Caco-2 (cell line): ENCODE data around the gene OR51Q1. TPM values are rescaled to one million over a fixed set of nuclear protein-coding genes. Genes with fewer than 3 reads are reported as not detected.

Experiments
- BruUV-seq: library from RNA; stranded (reverse); fragments of 400-500 nt; replicated peaks from 2 replicates; lab custom pipeline; 2021; lab: Mats Ljungman, UMichigan
- CTCF ChIA-PET: fragments of 300-600 bp; sonication (Branson Sonifier 250); formaldehyde crosslinking; loops from one replicate; lab custom pipeline; 2022; ENCODE audit warnings: antibody characterized with exemption; lab: Charles Lee
- POLR2A ChIA-PET: fragments of 300-600 bp; sonication (Branson Sonifier 250); formaldehyde crosslinking; loops from one replicate; lab custom pipeline; 2022; ENCODE audit warnings: antibody characterized with exemption; lab: Charles Lee
- DNase-seq, 2 experiments: peaks; one replicate each; pipeline versions ENCODE4 v3.0.0 to v3.0.0-alpha.2; 2020 to 2022
- H3K27me3 ChIP-seq: replicated peaks from 2 replicates; pipeline ENCODE4 v1.6.0; 2011; ENCODE audit warnings: low read length; ENCODE audit not compliant: control insufficient read depth, insufficient read depth
- H3K36me3 ChIP-seq: 2 replicates; pipeline ENCODE4 v1.5.1; 2011; ENCODE audit warnings: low read length; ENCODE audit not compliant: control insufficient read depth, insufficient read depth
- H3K4me1 ChIP-seq: fragments of 250-450 bp; sonication (Bioruptor Pico); 2 replicates; pipeline ENCODE4 v1.5.1; 2020; ENCODE audit warnings: mild to moderate bottlenecking
- H3K4me3 ChIP-seq: 2 replicates; pipeline ENCODE4 v1.5.1; 2011; ENCODE audit warnings: low read depth, mild to moderate bottlenecking, control low read depth, low read length
- H3K9me3 ChIP-seq: fragments of 250-450 bp; sonication (Bioruptor Pico); 2 replicates; pipeline ENCODE4 v1.5.1; 2020; ENCODE audit warnings: mild to moderate bottlenecking, moderate library complexity
- H3K27ac Mint-ChIP-seq: one replicate; pipeline ENCODE4 v1.8.0; 2022; ENCODE audit warnings: mixed read lengths; ENCODE audit not compliant: unreplicated experiment
- H3K27me3 Mint-ChIP-seq: one replicate; pipeline ENCODE4 v1.8.0; 2022; ENCODE audit warnings: mixed read lengths; ENCODE audit not compliant: insufficient read depth, unreplicated experiment
- H3K36me3 Mint-ChIP-seq: one replicate; pipeline ENCODE4 v1.8.0; 2022; ENCODE audit warnings: mild to moderate bottlenecking, mixed read lengths; ENCODE audit not compliant: insufficient read depth, unreplicated experiment
- H3K4me1 Mint-ChIP-seq: one replicate; pipeline ENCODE4 v1.8.0; 2022; ENCODE audit warnings: low read depth, mixed read lengths; ENCODE audit not compliant: unreplicated experiment
- H3K4me3 Mint-ChIP-seq: one replicate; pipeline ENCODE4 v1.8.0; 2022; ENCODE audit warnings: mild to moderate bottlenecking, moderate library complexity, mixed read lengths; ENCODE audit not compliant: unreplicated experiment
- H3K9me3 Mint-ChIP-seq: one replicate; pipeline ENCODE4 v1.8.0; 2022; ENCODE audit warnings: mixed read lengths; ENCODE audit not compliant: unreplicated experiment
- intact Hi-C: fragments of 100-400 bp; cut with micrococcal nuclease; formaldehyde crosslinking; loops from one replicate; pipeline ENCODE4 v1.10.0; 2022; ENCODE audit not compliant: unreplicated experiment
- total RNA-seq: library from RNA; stranded (reverse); gene quantifications from 2 replicates; pipeline ENCODE4 v1.2.3, GENCODE V29; 2022
- TF ChIP-seq, protein P1 (sequence below), 2 experiments: fragments of 200-600 bp in 1 of 2; IDR thresholded peaks; 1 replicate in 1 of 2; 2 replicates in 1 of 2; pipeline versions ENCODE4 v1.5.1 to v1.8.0; 2011 to 2022; ENCODE audit warnings: antibody characterized with exemption in 1 of 2, control low read depth in 1 of 2, inconsistent platforms in 1 of 2, low read depth in 1 of 2, low read length in 1 of 2, mild to moderate bottlenecking in 1 of 2, moderate library complexity in 1 of 2; ENCODE audit not compliant: insufficient read depth in 1 of 2, severe bottlenecking in 1 of 2, unreplicated experiment in 1 of 2

The OR51Q1 gene
- total RNA-seq, 1 experiment from 2014 or later: not detected

DNA sequence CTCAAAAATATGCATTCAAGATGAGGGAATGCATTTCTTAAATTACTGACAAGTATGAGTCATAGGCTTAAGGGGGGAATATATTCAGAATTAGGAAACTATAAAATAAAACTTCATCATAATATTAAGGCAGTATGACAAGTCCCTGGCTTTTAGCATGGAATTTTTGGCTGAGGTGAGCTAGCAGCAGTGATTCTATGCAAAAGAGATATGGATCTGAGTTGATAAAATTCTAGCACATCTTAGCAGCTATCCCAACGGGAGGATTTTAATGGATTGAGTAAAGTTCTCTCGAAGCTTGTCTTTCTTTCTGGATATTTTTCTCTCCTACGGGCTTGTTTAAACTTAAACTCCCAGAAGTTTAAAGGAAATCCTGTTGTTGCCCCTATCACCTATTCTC is 1.2 kb downstream of the OR51Q1 start:
- Histone ChIP-seq H3K27me3 (no peaks in the 10 kb centered on the region), H3K4me1 (peaks cover 5% of the 10 kb centered on the region; the same call in 1 of the 2 replicates), H3K4me3 (no peak overlapping the region), H3K36me3 (no peaks in the 10 kb centered on the region), H3K9me3 (no peaks in the 10 kb centered on the region)
- CTCF ChIA-PET: no interaction called here
- POLR2A ChIA-PET: no interaction called here
- BruUV-seq: no TSS peak
- intact Hi-C loops: no loop called here
- H3K4me1 Mint-ChIP-seq: peaks cover 7% of the 10 kb centered on the region
- H3K36me3 Mint-ChIP-seq: no peaks in the 10 kb centered on the region
- peaks cover 7% of the 10 kb centered on the region for H3K27me3 Mint-ChIP-seq
- H3K4me3 Mint-ChIP-seq: no peak overlapping the region
- H3K9me3 Mint-ChIP-seq: no peaks in the 10 kb centered on the region
- TF ChIP-seq, protein P1, sequence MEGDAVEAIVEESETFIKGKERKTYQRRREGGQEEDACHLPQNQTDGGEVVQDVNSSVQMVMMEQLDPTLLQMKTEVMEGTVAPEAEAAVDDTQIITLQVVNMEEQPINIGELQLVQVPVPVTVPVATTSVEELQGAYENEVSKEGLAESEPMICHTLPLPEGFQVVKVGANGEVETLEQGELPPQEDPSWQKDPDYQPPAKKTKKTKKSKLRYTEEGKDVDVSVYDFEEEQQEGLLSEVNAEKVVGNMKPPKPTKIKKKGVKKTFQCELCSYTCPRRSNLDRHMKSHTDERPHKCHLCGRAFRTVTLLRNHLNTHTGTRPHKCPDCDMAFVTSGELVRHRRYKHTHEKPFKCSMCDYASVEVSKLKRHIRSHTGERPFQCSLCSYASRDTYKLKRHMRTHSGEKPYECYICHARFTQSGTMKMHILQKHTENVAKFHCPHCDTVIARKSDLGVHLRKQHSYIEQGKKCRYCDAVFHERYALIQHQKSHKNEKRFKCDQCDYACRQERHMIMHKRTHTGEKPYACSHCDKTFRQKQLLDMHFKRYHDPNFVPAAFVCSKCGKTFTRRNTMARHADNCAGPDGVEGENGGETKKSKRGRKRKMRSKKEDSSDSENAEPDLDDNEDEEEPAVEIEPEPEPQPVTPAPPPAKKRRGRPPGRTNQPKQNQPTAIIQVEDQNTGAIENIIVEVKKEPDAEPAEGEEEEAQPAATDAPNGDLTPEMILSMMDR (IDR thresholded peaks at IDR 0.05; ENCODE audit: insufficient read depth in 1 of 2, low read depth in 1 of 2, low read length in 1 of 2, severe bottlenecking in 1 of 2, unreplicated experiment in 1 of 2): no peak
- H3K27ac Mint-ChIP-seq: no peak overlapping the region
- no peak for DNase-seq

DNA sequence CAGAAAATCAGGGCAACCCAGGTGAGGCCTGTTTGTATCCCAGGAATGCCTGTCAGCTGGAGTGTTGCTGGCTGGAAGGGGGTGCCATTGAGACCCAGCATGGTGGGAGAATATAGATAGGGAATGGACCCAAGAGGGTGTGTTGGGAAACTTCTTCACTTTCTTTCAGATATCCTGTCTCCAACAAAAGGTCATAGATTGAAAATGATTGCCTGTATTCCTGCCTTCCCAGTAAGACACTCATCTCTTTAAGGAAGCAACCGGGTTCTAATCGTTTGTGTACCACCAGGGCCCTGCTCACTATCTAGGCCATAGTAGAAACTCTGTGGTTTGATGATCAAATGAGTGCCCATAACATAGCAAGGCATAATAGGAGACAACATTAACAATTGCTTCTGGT is 19.5 kb downstream of the OR51Q1 start, which contains the start of gene OR51I1:
Gene OR51I1 (minus strand): TSS at position 101 of the 400 bp plus-strand sequence. CDS start 0 bp downstream, at position 101.
- no peaks in the 10 kb centered on the region for H3K4me1 ChIP-seq
- intact Hi-C loops: no loop called here
- no peaks in the 10 kb centered on the region for H3K27me3 ChIP-seq
- TF ChIP-seq, protein P1 (IDR thresholded peaks at IDR 0.05; ENCODE audit: insufficient read depth in 1 of 2, low read depth in 1 of 2, low read length in 1 of 2, severe bottlenecking in 1 of 2, unreplicated experiment in 1 of 2): no peak
- no peak for DNase-seq
- no peaks in the 10 kb centered on the region for H3K36me3 ChIP-seq
- H3K9me3 ChIP-seq: no peaks in the 10 kb centered on the region
- CTCF ChIA-PET: no interaction called here
- Mint-ChIP-seq H3K36me3 (no peaks in the 10 kb centered on the region), H3K27ac (no peak within 1 kb of the TSS), H3K4me1 (no peaks in the 10 kb centered on the region), H3K27me3 (peaks cover 20% of the 10 kb centered on the region), H3K9me3 (no peaks in the 10 kb centered on the region), H3K4me3 (no peak within 1 kb of the TSS)
- H3K4me3 ChIP-seq: no peak within 1 kb of the TSS
- POLR2A ChIA-PET: no interaction called here
- no TSS peak for BruUV-seq

DNA sequence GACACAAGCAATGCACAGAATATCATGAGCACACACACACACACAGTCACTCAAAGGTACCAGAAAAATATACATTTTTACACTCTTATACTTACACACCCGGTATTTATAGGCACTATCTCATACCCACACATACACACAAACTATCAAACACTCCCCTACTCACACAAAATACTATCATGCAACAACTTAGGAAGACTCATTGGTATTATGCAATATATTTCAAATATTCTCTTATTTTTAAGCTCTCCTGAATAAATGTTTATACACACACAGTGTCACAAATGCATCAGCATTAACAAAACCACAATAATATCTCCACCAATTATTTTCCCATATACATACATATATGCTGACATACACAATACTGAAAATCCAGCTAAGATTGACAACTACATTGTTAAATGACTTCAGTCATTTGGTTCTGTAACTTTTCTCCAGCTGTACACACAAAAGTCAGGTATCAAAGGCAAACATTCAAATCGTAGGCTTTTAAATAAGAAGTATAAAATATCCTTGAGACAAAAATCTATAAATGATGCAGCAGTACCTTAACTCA is 22.0 kb downstream of the OR51Q1 start:
- TF ChIP-seq, protein P1 (IDR thresholded peaks at IDR 0.05; ENCODE audit: insufficient read depth in 1 of 2, low read depth in 1 of 2, low read length in 1 of 2, severe bottlenecking in 1 of 2, unreplicated experiment in 1 of 2): no peak

More for the DNA sequence above, 22.0 kb downstream of the OR51Q1 start:
- CTCF ChIA-PET: no interaction called here
- H3K27ac Mint-ChIP-seq: no peak overlapping the region
- no peaks in the 10 kb centered on the region for H3K4me1 Mint-ChIP-seq
- H3K27me3 Mint-ChIP-seq: peaks cover 17% of the 10 kb centered on the region
- intact Hi-C loops: no loop called here
- H3K27me3 ChIP-seq: no peaks in the 10 kb centered on the region
- DNase-seq: no peak
- no peak overlapping the region for H3K4me3 Mint-ChIP-seq
- H3K4me3 ChIP-seq: no peak overlapping the region
- no peaks in the 10 kb centered on the region for H3K9me3 Mint-ChIP-seq
- POLR2A ChIA-PET: no interaction called here
- no peaks in the 10 kb centered on the region for H3K36me3 Mint-ChIP-seq
- no TSS peak for BruUV-seq
- H3K4me1 ChIP-seq: no peaks in the 10 kb centered on the region
- no peaks in the 10 kb centered on the region for H3K9me3 ChIP-seq
- no peaks in the 10 kb centered on the region for H3K36me3 ChIP-seq
